OCI-LY3 (cell line): ENCODE results near the gene PODXL.

Experiments used
- CTCF ChIP-seq: fragments of 200-600, 300-600 bp; sonication (generic); IDR thresholded peaks from 2 replicates; pipeline ENCODE4 v1.5.1; 2014; ENCODE audit warnings: antibody characterized with exemption, low read length, low read depth
- EZH2phosphoT487 ChIP-seq: fragments of 200-600 bp; shearing (Covaris generic); IDR thresholded peaks from 2 replicates; pipeline ENCODE4 v1.6.1; 2018; ENCODE audit warnings: antibody characterized with exemption, mixed run types, low read depth

GRCh38 chr7:131497454-131497853 lies 59.0 kb downstream of the PODXL start:
- TF ChIP-seq EZH2phosphoT487, result no peak
- no peak for TF ChIP-seq CTCF
